Liver (tissue), 9 donors: ENCODE results near the gene CPLX3. TPM values are rescaled to one million over a fixed set of nuclear protein-coding genes. Genes with fewer than 3 reads are reported as not detected.

Experiments
- DNase-seq: peaks from one replicate; pipeline ENCODE4 v3.0.0-alpha.2; 2017; ENCODE audit warnings: low spot score
- H3K27ac ChIP-seq, 2 donors: one replicate each; pipeline ENCODE4 v1.7.0; 2013; ENCODE audit warnings: inconsistent platforms in 2 of 2, low read length in 2 of 2, control low read depth in 1 of 2, low read depth in 1 of 2, mild to moderate bottlenecking in 1 of 2
- H3K27me3 ChIP-seq, 4 donors: one replicate each; pipeline versions ENCODE4 v1.6.1 to v1.7.0; 2013; ENCODE audit warnings: low read length in 3 of 4, inconsistent platforms in 1 of 4, mild to moderate bottlenecking in 1 of 4, moderate library complexity in 1 of 4; ENCODE audit not compliant: control insufficient read depth in 4 of 4, insufficient read depth in 4 of 4
- H3K36me3 ChIP-seq, 4 donors: one replicate each; pipeline versions ENCODE4 v1.6.1 to v1.7.0; 2013; ENCODE audit warnings: low read length in 3 of 4, mild to moderate bottlenecking in 3 of 4, low read depth in 1 of 4, moderate library complexity in 1 of 4; ENCODE audit not compliant: control insufficient read depth in 4 of 4, insufficient read depth in 3 of 4
- H3K4me1 ChIP-seq, 4 donors: one replicate each; pipeline versions ENCODE4 v1.6.1 to v1.7.0; 2013; ENCODE audit warnings: low read length in 3 of 4, mild to moderate bottlenecking in 3 of 4, moderate library complexity in 1 of 4; ENCODE audit not compliant: control insufficient read depth in 4 of 4, insufficient read depth in 4 of 4
- H3K4me3 ChIP-seq, 3 donors: one replicate each; pipeline versions ENCODE4 v1.6.1 to v1.7.0; 2013; ENCODE audit warnings: low read length in 3 of 3, control low read depth in 1 of 3, low read depth in 1 of 3, mild to moderate bottlenecking in 1 of 3
- H3K9ac ChIP-seq, 2 donors: one replicate each; pipeline ENCODE4 v1.7.0; 2013; ENCODE audit warnings: low read length in 2 of 2, mild to moderate bottlenecking in 2 of 2, moderate library complexity in 2 of 2, control low read depth in 1 of 2, low read depth in 1 of 2
- H3K9me3 ChIP-seq, 4 donors: one replicate each; pipeline versions ENCODE4 v1.6.1 to v1.7.0; 2013; ENCODE audit warnings: low read length in 3 of 4; ENCODE audit not compliant: control insufficient read depth in 4 of 4
- EGR1 ChIP-seq, 2 donors: IDR thresholded peaks; 2 replicates each; pipeline ENCODE4 v1.6.1; 2016 to 2018; ENCODE audit warnings: antibody characterized with exemption in 2 of 2, low read depth in 2 of 2
- FOXA1 ChIP-seq: IDR thresholded peaks from 2 replicates; pipeline ENCODE4 v1.6.1; 2016; ENCODE audit warnings: antibody characterized with exemption
- FOXA2 ChIP-seq: IDR thresholded peaks from 2 replicates; pipeline ENCODE4 v1.6.1; 2016; ENCODE audit warnings: antibody characterized with exemption
- GABPA ChIP-seq, 2 donors: IDR thresholded peaks in 1 of 2; conservative IDR thresholded peaks in 1 of 2; 2 replicates each; pipeline ENCODE4 v1.6.1; 2016; ENCODE audit warnings: antibody characterized with exemption in 2 of 2, mild to moderate bottlenecking in 1 of 2, moderate library complexity in 1 of 2
- HNF4A ChIP-seq, 2 donors: conservative IDR thresholded peaks; 2 replicates each; pipeline ENCODE4 v1.6.1; 2016; ENCODE audit warnings: antibody characterized with exemption in 2 of 2, mild to moderate bottlenecking in 2 of 2
- HNF4G ChIP-seq: IDR thresholded peaks from 2 replicates; pipeline ENCODE4 v1.6.1; 2016; ENCODE audit warnings: antibody characterized with exemption
- JUND ChIP-seq, 2 donors: IDR thresholded peaks; 2 replicates each; pipeline ENCODE4 v1.6.1; 2016; ENCODE audit warnings: antibody characterized with exemption in 2 of 2
- NR2F2 ChIP-seq: IDR thresholded peaks from 2 replicates; pipeline ENCODE4 v1.6.1; 2016; ENCODE audit warnings: antibody characterized with exemption
- RAD21 ChIP-seq, 2 donors: IDR thresholded peaks; 2 replicates each; pipeline ENCODE4 v1.6.1; 2016; ENCODE audit warnings: antibody characterized with exemption in 2 of 2, mild to moderate bottlenecking in 2 of 2
- RXRA ChIP-seq, 2 donors: IDR thresholded peaks; 2 replicates each; pipeline ENCODE4 v1.6.1; 2017 to 2018; ENCODE audit warnings: antibody characterized with exemption in 2 of 2, mild to moderate bottlenecking in 1 of 2
- SP1 ChIP-seq: IDR thresholded peaks from 2 replicates; pipeline ENCODE4 v1.6.1; 2018; ENCODE audit warnings: antibody characterized with exemption, mild to moderate bottlenecking
- TAF1 ChIP-seq: conservative IDR thresholded peaks from 2 replicates; pipeline ENCODE4 v1.6.1; 2016; ENCODE audit warnings: antibody characterized with exemption, mild to moderate bottlenecking
- YY1 ChIP-seq: IDR thresholded peaks from 2 replicates; pipeline ENCODE4 v1.6.1; 2016; ENCODE audit warnings: antibody characterized with exemption, mild to moderate bottlenecking
- WGBS: extraction: QIAGEN DNeasy Blood & Tissue Kit; methylation state at CpG from one replicate; pipeline ENCODE4 v1.1.7; 2013; 5-methylcytosine and 5-hydroxymethylcytosine counted together
- polyA plus RNA-seq, 2 donors: library from polyadenylated mRNA; stranded (reverse) in 1 of 2; unstranded in 1 of 2; fragments of 200-250 nt in 1 of 2; fragments of >200 nt in 1 of 2; fragmentation: Nextera tagmentation in 1 of 2; extraction: Ambion mirVana in 1 of 2; gene quantifications; one replicate each; pipeline versions ENCODE4 v1.2.1 to v1.2.3, GENCODE V29; 2013 to 2015
- total RNA-seq, 2 donors: library from RNA; depleted of rRNA; stranded (reverse); fragments of >200 nt; gene quantifications; one replicate each; pipeline ENCODE4 v1.2.3, GENCODE V29; 2014
- TF ChIP-seq, protein P1 (sequence below): IDR thresholded peaks from 2 replicates; pipeline ENCODE4 v1.6.1; 2016; ENCODE audit warnings: antibody characterized with exemption
- TF ChIP-seq, protein P2 (sequence below): IDR thresholded peaks from 2 replicates; pipeline ENCODE4 v1.6.1; 2016; ENCODE audit warnings: antibody characterized with exemption
- TF ChIP-seq, protein P3 (sequence below): IDR thresholded peaks from 2 replicates; pipeline ENCODE4 v1.6.1; 2016; ENCODE audit warnings: antibody characterized with exemption, mild to moderate bottlenecking
- TF ChIP-seq, protein P4 (sequence below): IDR thresholded peaks from 2 replicates; pipeline ENCODE4 v1.6.1; 2016; ENCODE audit warnings: antibody characterized with exemption
- TF ChIP-seq, protein P5 (sequence below): fragments of 150-350 bp; IDR thresholded peaks from 2 replicates; pipeline ENCODE4 v1.5.1; 2017; ENCODE audit warnings: improper control_type of control experiment, low read depth, low read length; ENCODE audit not compliant: missing input control
- donor health status: healthy.
- donor health status: healthy.
- donor health status: healthy.
- donor health status: healthy.
- donor health status: healthy.

CPLX3 gene
- total and polyA plus RNA-seq, 4 donors, result not detected

DNA sequence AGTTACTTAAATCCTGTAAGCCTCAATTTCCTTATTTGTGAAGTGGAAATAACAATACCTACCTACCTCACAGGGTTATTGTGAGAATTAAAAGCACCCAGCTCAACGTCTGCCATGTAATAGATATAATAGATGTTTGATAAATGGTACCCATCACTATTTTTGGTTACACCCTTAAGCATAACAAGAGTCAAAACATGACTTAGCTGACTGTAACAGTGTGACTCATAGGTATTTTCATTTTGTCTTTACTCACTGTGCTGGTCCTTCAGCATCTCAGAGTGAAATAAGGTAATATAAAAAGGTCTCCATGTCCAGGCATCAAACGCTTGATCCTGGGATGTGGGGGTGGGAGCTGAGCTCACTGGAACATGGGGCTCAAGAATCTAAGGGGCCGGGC, 3.1 kb downstream of the CPLX3 start:
- Histone ChIP-seq H3K9ac (no peak overlapping the region), H3K4me3 (no peak overlapping the region), H3K9me3 (no peaks in the 10 kb centered on the region), H3K4me1 (peaks cover 0 to 1% (median 0%) of the 10 kb centered on the region in 4 donors), H3K36me3 (no peaks in the 10 kb centered on the region), H3K27ac (no peak overlapping the region), H3K27me3 (peaks cover 0 to 3% (median 1%) of the 10 kb centered on the region in 4 donors)
- no peak for DNase-seq
- WGBS, result 78% methylated on average over 3 of the region's 3 CpGs
- TF ChIP-seq RXRA (IDR thresholded peaks at IDR 0.05) (no peak), JUND (IDR thresholded peaks at IDR 0.05) (no peak), GABPA (IDR thresholded peaks at IDR 0.05 in 1 of 2, conservative IDR thresholded peaks at IDR 0.05 in 1 of 2) (no peak), EGR1 (IDR thresholded peaks at IDR 0.05; ENCODE audit: low read depth in 2 of 2) (no peak), SP1 (no peak), FOXA1 (no peak), HNF4G (no peak)
- TF ChIP-seq, protein P1, sequence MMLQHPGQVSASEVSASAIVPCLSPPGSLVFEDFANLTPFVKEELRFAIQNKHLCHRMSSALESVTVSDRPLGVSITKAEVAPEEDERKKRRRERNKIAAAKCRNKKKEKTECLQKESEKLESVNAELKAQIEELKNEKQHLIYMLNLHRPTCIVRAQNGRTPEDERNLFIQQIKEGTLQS, result no peak
- TF ChIP-seq, protein P2, sequence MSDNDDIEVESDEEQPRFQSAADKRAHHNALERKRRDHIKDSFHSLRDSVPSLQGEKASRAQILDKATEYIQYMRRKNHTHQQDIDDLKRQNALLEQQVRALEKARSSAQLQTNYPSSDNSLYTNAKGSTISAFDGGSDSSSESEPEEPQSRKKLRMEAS, result no peak

DNA sequence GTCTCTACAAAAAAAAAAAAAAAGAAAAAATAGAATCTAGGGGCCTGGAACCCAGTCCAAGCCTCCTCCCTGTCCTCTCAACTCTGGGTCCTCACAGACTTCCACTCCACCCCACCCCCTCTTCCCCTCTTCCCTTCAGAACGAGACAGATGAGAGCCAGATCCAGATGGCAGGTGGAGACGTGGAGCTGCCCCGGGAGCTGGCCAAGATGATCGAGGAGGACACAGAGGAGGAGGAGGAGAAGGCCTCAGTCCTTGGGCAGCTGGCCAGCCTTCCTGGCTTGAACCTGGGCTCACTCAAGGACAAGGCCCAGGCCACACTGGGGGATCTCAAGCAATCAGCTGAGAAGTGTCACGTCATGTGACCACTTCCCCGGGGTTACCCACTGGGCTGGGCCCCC, 3.6 kb downstream of the CPLX3 start:
- Histone ChIP-seq H3K36me3 (no peaks in the 10 kb centered on the region), H3K4me3 (no peak overlapping the region), H3K9ac (no peak overlapping the region), H3K27ac (no peak overlapping the region), H3K27me3 (peaks cover 0 to 3% (median 1%) of the 10 kb centered on the region in 4 donors), H3K4me1 (peaks cover 0 to 1% (median 0%) of the 10 kb centered on the region in 4 donors), H3K9me3 (no peaks in the 10 kb centered on the region)
- TF ChIP-seq YY1 (no peak), HNF4G (no peak), RXRA (IDR thresholded peaks at IDR 0.05) (no peak), RAD21 (IDR thresholded peaks at IDR 0.05) (no peak), FOXA2 (no peak), FOXA1 (no peak), SP1 (no peak), HNF4A (conservative IDR thresholded peaks at IDR 0.05) (no peak), EGR1 (IDR thresholded peaks at IDR 0.05; ENCODE audit: low read depth in 2 of 2) (no peak), NR2F2 (no peak), TAF1 (no peak), JUND (IDR thresholded peaks at IDR 0.05) (no peak)
- TF ChIP-seq, protein P1, result no peak
- TF ChIP-seq, protein P3, sequence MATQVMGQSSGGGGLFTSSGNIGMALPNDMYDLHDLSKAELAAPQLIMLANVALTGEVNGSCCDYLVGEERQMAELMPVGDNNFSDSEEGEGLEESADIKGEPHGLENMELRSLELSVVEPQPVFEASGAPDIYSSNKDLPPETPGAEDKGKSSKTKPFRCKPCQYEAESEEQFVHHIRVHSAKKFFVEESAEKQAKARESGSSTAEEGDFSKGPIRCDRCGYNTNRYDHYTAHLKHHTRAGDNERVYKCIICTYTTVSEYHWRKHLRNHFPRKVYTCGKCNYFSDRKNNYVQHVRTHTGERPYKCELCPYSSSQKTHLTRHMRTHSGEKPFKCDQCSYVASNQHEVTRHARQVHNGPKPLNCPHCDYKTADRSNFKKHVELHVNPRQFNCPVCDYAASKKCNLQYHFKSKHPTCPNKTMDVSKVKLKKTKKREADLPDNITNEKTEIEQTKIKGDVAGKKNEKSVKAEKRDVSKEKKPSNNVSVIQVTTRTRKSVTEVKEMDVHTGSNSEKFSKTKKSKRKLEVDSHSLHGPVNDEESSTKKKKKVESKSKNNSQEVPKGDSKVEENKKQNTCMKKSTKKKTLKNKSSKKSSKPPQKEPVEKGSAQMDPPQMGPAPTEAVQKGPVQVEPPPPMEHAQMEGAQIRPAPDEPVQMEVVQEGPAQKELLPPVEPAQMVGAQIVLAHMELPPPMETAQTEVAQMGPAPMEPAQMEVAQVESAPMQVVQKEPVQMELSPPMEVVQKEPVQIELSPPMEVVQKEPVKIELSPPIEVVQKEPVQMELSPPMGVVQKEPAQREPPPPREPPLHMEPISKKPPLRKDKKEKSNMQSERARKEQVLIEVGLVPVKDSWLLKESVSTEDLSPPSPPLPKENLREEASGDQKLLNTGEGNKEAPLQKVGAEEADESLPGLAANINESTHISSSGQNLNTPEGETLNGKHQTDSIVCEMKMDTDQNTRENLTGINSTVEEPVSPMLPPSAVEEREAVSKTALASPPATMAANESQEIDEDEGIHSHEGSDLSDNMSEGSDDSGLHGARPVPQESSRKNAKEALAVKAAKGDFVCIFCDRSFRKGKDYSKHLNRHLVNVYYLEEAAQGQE, result no peak
- TF ChIP-seq, protein P2, result no peak
- TF ChIP-seq, protein P4, sequence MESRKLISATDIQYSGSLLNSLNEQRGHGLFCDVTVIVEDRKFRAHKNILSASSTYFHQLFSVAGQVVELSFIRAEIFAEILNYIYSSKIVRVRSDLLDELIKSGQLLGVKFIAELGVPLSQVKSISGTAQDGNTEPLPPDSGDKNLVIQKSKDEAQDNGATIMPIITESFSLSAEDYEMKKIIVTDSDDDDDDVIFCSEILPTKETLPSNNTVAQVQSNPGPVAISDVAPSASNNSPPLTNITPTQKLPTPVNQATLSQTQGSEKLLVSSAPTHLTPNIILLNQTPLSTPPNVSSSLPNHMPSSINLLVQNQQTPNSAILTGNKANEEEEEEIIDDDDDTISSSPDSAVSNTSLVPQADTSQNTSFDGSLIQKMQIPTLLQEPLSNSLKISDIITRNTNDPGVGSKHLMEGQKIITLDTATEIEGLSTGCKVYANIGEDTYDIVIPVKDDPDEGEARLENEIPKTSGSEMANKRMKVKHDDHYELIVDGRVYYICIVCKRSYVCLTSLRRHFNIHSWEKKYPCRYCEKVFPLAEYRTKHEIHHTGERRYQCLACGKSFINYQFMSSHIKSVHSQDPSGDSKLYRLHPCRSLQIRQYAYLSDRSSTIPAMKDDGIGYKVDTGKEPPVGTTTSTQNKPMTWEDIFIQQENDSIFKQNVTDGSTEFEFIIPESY, result no peak
- TF ChIP-seq, protein P5, sequence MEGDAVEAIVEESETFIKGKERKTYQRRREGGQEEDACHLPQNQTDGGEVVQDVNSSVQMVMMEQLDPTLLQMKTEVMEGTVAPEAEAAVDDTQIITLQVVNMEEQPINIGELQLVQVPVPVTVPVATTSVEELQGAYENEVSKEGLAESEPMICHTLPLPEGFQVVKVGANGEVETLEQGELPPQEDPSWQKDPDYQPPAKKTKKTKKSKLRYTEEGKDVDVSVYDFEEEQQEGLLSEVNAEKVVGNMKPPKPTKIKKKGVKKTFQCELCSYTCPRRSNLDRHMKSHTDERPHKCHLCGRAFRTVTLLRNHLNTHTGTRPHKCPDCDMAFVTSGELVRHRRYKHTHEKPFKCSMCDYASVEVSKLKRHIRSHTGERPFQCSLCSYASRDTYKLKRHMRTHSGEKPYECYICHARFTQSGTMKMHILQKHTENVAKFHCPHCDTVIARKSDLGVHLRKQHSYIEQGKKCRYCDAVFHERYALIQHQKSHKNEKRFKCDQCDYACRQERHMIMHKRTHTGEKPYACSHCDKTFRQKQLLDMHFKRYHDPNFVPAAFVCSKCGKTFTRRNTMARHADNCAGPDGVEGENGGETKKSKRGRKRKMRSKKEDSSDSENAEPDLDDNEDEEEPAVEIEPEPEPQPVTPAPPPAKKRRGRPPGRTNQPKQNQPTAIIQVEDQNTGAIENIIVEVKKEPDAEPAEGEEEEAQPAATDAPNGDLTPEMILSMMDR, result no peak
- DNase-seq, result no peak
- WGBS, result 80% methylated on average over 6 of the region's 6 CpGs
